ENCODE measurements around the gene WNT8B.

- TF ChIP-seq JUND (IDR thresholded peaks at IDR 0.05; ENCODE audit: low read depth, low read length): no peak
- no peak for TF ChIP-seq CTCF (IDR thresholded peaks at IDR 0.05 in 2 of 3, conservative IDR thresholded peaks at IDR 0.05 in 1 of 3; ENCODE audit: control insufficient read depth in 2 of 3, extremely low read depth in 1 of 3, insufficient read depth in 1 of 3, low read depth in 3 of 3, low read length in 3 of 3)
- TF ChIP-seq POLR2A (IDR thresholded peaks at IDR 0.05; ENCODE audit: low read depth, low read length): no peak
These were observed 22.6 kb downstream of the WNT8B start for GRCh38 chr10:100485366-100485765.

All from GM12878 (cell line).